ENCODE measurements around the gene HPS4.

DNA sequence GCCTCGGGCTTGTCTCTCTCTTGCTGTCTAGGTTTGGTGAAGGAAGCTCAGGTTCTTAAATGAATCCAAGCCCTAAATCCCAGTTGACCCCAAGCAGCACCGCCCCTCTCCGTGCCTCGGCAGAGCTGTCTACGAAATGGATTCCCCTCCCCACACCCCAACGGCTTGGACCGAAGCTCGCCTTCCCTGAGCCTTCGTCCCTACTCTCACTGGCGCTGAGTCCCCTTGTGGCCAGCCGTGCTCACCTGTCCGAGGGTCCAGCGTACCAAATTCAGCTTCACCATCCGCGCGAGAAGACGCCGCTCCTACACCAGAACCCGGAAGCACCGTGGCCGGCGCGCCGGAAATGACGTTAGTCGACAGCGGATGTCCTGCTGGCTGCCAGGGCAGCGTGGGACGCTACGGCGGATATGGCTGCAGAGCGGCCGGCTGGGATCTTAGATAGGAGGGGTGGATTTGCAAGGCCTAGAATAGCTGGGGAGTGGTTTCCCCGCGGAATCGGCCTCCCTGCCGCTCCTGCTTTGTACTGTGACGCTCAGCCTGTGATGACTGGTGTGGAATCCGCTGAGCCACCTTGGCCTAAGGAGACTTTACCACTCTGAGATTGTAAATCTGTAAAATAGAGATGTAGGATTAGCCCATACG lies 28.7 kb upstream of the HPS4 start, which contains the start of gene TFIP11:
- TF ChIP-seq, protein P1, sequence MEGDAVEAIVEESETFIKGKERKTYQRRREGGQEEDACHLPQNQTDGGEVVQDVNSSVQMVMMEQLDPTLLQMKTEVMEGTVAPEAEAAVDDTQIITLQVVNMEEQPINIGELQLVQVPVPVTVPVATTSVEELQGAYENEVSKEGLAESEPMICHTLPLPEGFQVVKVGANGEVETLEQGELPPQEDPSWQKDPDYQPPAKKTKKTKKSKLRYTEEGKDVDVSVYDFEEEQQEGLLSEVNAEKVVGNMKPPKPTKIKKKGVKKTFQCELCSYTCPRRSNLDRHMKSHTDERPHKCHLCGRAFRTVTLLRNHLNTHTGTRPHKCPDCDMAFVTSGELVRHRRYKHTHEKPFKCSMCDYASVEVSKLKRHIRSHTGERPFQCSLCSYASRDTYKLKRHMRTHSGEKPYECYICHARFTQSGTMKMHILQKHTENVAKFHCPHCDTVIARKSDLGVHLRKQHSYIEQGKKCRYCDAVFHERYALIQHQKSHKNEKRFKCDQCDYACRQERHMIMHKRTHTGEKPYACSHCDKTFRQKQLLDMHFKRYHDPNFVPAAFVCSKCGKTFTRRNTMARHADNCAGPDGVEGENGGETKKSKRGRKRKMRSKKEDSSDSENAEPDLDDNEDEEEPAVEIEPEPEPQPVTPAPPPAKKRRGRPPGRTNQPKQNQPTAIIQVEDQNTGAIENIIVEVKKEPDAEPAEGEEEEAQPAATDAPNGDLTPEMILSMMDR (IDR thresholded peaks at IDR 0.05; ENCODE audit: borderline replicate concordance, extremely low read depth, low read length, poor library complexity, severe bottlenecking), result no peak
- TF ChIP-seq EZH2 (IDR thresholded peaks at IDR 0.05; ENCODE audit: borderline replicate concordance, low read depth, low read length, severe bottlenecking), result no peak
